GM23338 (cell line): ENCODE measurements around the gene LRMDA. TPM values are rescaled to one million over a fixed set of nuclear protein-coding genes. Genes with fewer than 3 reads are reported as not detected.

ENCODE experiments used
- ATAC-seq: fragments of 200-7000 bp; cut with Tn5 transposase; 3 replicates; pipeline ENCODE4 v1.9.1; 2020
- DNase-seq: peaks from one replicate; pipeline ENCODE4 v3.0.0-alpha.2; 2015; ENCODE audit warnings: low spot score
- H2AFZ ChIP-seq: fragments of 200-600 bp; sonication (generic); 2 replicates; pipeline ENCODE4 v1.8.0; 2016; ENCODE audit warnings: antibody characterized with exemption, mild to moderate bottlenecking, moderate library complexity
- H3F3A ChIP-seq: fragments of 200-600 bp; sonication (generic); replicated peaks from 2 replicates; pipeline ENCODE4 v1.8.0; 2017; ENCODE audit warnings: antibody characterized with exemption, mixed run types, low read depth
- H3K27ac ChIP-seq: fragments of 200-600 bp; sonication (generic); 2 replicates; pipeline ENCODE4 v1.6.1; 2016; ENCODE audit warnings: low read depth
- H3K27me3 ChIP-seq: fragments of 200-600 bp; sonication (generic); 2 replicates; pipeline ENCODE4 v1.8.0; 2016; ENCODE audit warnings: mild to moderate bottlenecking, mixed run types, moderate library complexity; ENCODE audit not compliant: insufficient read depth
- H3K36me3 ChIP-seq: fragments of 200-600 bp; sonication (generic); 2 replicates; pipeline ENCODE4 v1.8.0; 2016; ENCODE audit warnings: mild to moderate bottlenecking; ENCODE audit not compliant: insufficient read depth
- H3K4me1 ChIP-seq: fragments of 200-600 bp; sonication (generic); 2 replicates; pipeline ENCODE4 v1.8.0; 2016; ENCODE audit warnings: mild to moderate bottlenecking, moderate library complexity; ENCODE audit not compliant: insufficient read depth
- H3K4me2 ChIP-seq: fragments of 200-600 bp; sonication (generic); 2 replicates; pipeline ENCODE4 v1.7.1; 2017; ENCODE audit warnings: mixed run types
- H3K4me3 ChIP-seq: fragments of 200-600 bp; sonication (generic); 2 replicates; pipeline ENCODE4 v1.6.1; 2016; ENCODE audit warnings: mixed run types
- H3K79me2 ChIP-seq: fragments of 200-600 bp; sonication (generic); replicated peaks from 2 replicates; pipeline ENCODE4 v1.8.0; 2017; ENCODE audit warnings: mild to moderate bottlenecking; ENCODE audit not compliant: insufficient read depth
- H3K9me2 ChIP-seq: fragments of 200-600 bp; sonication (generic); 2 replicates; pipeline ENCODE4 v1.8.0; 2017; ENCODE audit not compliant: insufficient read depth
- H4K20me1 ChIP-seq: fragments of 200-600 bp; sonication (generic); replicated peaks from 2 replicates; pipeline ENCODE4 v1.8.0; 2017; ENCODE audit warnings: mild to moderate bottlenecking; ENCODE audit not compliant: insufficient read depth
- H3K27ac Mint-ChIP-seq: 2 replicates; pipeline ENCODE4 v1.8.0; 2020; ENCODE audit warnings: inconsistent platforms, mild to moderate bottlenecking, moderate library complexity, mixed read lengths
- H3K27me3 Mint-ChIP-seq: 3 replicates; pipeline ENCODE4 v1.8.0; 2022; ENCODE audit warnings: low read depth, mild to moderate bottlenecking, moderate library complexity, mixed read lengths, inconsistent platforms; ENCODE audit not compliant: insufficient read depth, poor library complexity
- H3K36me3 Mint-ChIP-seq: 3 replicates; pipeline ENCODE4 v1.8.0; 2021; ENCODE audit warnings: low read depth, mild to moderate bottlenecking, inconsistent platforms, moderate library complexity, mixed read lengths
- H3K4me1 Mint-ChIP-seq: 3 replicates; pipeline ENCODE4 v1.8.0; 2020; ENCODE audit warnings: mild to moderate bottlenecking, inconsistent platforms, mixed read lengths
- H3K4me3 Mint-ChIP-seq: 3 replicates; pipeline ENCODE4 v1.8.0; 2021; ENCODE audit warnings: moderate library complexity, mild to moderate bottlenecking, inconsistent platforms, mixed read lengths
- H3K9me3 Mint-ChIP-seq: 3 replicates; pipeline ENCODE4 v1.8.0; 2020; ENCODE audit warnings: moderate library complexity, mild to moderate bottlenecking, inconsistent platforms, mixed read lengths
- CREB1 ChIP-seq: fragments of 250-450 bp; sonication (Bioruptor Pico); IDR thresholded peaks from 2 replicates; pipeline ENCODE4 v1.5.0; 2020; ENCODE audit warnings: low read depth, mild to moderate bottlenecking, moderate library complexity
- CTCF ChIP-seq, 2 experiments: fragments of 200-600 bp in 1 of 2; sonication (generic) in 1 of 2; conservative IDR thresholded peaks; 2 replicates each; pipeline versions ENCODE4 v1.5.1 to v1.6.1; 2016 to 2017; ENCODE audit warnings: antibody characterized with exemption in 2 of 2, low read depth in 2 of 2, mild to moderate bottlenecking in 2 of 2, moderate library complexity in 1 of 2
- EZH2 ChIP-seq: fragments of 200-600 bp; sonication (generic); IDR thresholded peaks from one replicate; pipeline ENCODE4 v1.8.0; 2017; ENCODE audit warnings: antibody characterized with exemption, mild to moderate bottlenecking, low read depth; ENCODE audit not compliant: unreplicated experiment
- JUNB ChIP-seq: IDR thresholded peaks from one replicate; pipeline ENCODE4 v1.6.1; 2016; ENCODE audit warnings: antibody characterized with exemption; ENCODE audit not compliant: unreplicated experiment
- NANOG ChIP-seq: IDR thresholded peaks from 2 replicates; pipeline ENCODE4 v1.6.1; 2016; ENCODE audit warnings: antibody characterized with exemption, borderline replicate concordance
- POLR2AphosphoS5 ChIP-seq: IDR thresholded peaks from 2 replicates; pipeline ENCODE4 v1.6.1; 2016; ENCODE audit warnings: antibody characterized with exemption, low read depth
- REST ChIP-seq: IDR thresholded peaks from one replicate; pipeline ENCODE4 v1.6.1; 2018; ENCODE audit warnings: antibody characterized with exemption; ENCODE audit not compliant: unreplicated experiment
- STAT1 ChIP-seq: IDR thresholded peaks from one replicate; pipeline ENCODE4 v1.6.1; 2016; ENCODE audit warnings: antibody characterized with exemption; ENCODE audit not compliant: unreplicated experiment
- ZNF331 ChIP-seq: fragments of 250-450 bp; sonication (Bioruptor Pico); IDR thresholded peaks from 2 replicates; pipeline ENCODE4 v1.5.0; 2020; ENCODE audit warnings: low read depth, mild to moderate bottlenecking, moderate library complexity
- ZNF462 ChIP-seq: fragments of 250-450 bp; sonication (Bioruptor Pico); IDR thresholded peaks from 2 replicates; pipeline ENCODE4 v1.5.0; 2020; ENCODE audit warnings: mild to moderate bottlenecking, moderate library complexity
- polyA plus RNA-seq: library from polyadenylated mRNA; unstranded; fragments of >200 nt; fragmentation: Nextera tagmentation; extraction: Ambion mirVana; gene quantifications from 2 replicates; pipeline ENCODE4 v1.2.1, GENCODE V29; 2016
- total RNA-seq: library from RNA; depleted of rRNA; stranded (reverse); fragments of >200 nt; shearing (Covaris generic); gene quantifications from 2 replicates; pipeline ENCODE4 v1.2.3, GENCODE V29; 2014
- TF ChIP-seq, protein P1 (sequence below): IDR thresholded peaks from 2 replicates; pipeline ENCODE4 v1.6.1; 2016; ENCODE audit warnings: antibody characterized with exemption

The LRMDA gene
- total and polyA plus RNA-seq, 2 experiments from 2014 or later, result 0.90 to 1.8 TPM

GRCh38 chr10:75437693-75438092, 6.3 kb downstream of the LRMDA start:
- Mint-ChIP-seq H3K9me3 (no peaks in the 10 kb centered on the region), H3K4me1 (peaks cover 19% of the 10 kb centered on the region; the same call in 2 of the 3 replicates), H3K27ac (no peak overlapping the region), H3K36me3 (no peaks in the 10 kb centered on the region), H3K27me3 (peaks cover 54% of the 10 kb centered on the region), H3K4me3 (no peak overlapping the region)
- Histone ChIP-seq H3K4me3 (no peak overlapping the region), H4K20me1 (peaks cover 11% of the 10 kb centered on the region; the same call in 1 of the 2 replicates), H3F3A (no peaks in the 10 kb centered on the region; the same call in 1 of the 2 replicates), H3K27ac (no peak overlapping the region), H3K4me2 (no peak overlapping the region), H3K9me2 (no peaks in the 10 kb centered on the region), H3K4me1 (peaks cover 23% of the 10 kb centered on the region), H3K27me3 (peaks cover 73% of the 10 kb centered on the region), H3K79me2 (no peaks in the 10 kb centered on the region), H3K36me3 (no peaks in the 10 kb centered on the region), H2AFZ (no peak overlapping the region)
- DNase-seq, result no peak
- ATAC-seq, result no peak
- TF ChIP-seq REST (no peak), EZH2 (no peak), CREB1 (CRISPR knock-in tag) (no peak), ZNF462 (no peak), ZNF331 (CRISPR knock-in tag) (no peak), POLR2AphosphoS5 (no peak), JUNB (no peak), STAT1 (no peak), NANOG (no peak), CTCF (conservative IDR thresholded peaks at IDR 0.05; ENCODE audit: low read depth in 2 of 2) (no peak)
- TF ChIP-seq, protein P1, sequence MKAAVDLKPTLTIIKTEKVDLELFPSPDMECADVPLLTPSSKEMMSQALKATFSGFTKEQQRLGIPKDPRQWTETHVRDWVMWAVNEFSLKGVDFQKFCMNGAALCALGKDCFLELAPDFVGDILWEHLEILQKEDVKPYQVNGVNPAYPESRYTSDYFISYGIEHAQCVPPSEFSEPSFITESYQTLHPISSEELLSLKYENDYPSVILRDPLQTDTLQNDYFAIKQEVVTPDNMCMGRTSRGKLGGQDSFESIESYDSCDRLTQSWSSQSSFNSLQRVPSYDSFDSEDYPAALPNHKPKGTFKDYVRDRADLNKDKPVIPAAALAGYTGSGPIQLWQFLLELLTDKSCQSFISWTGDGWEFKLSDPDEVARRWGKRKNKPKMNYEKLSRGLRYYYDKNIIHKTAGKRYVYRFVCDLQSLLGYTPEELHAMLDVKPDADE, result no peak
